ENCODE data around the gene NVL.

DNA sequence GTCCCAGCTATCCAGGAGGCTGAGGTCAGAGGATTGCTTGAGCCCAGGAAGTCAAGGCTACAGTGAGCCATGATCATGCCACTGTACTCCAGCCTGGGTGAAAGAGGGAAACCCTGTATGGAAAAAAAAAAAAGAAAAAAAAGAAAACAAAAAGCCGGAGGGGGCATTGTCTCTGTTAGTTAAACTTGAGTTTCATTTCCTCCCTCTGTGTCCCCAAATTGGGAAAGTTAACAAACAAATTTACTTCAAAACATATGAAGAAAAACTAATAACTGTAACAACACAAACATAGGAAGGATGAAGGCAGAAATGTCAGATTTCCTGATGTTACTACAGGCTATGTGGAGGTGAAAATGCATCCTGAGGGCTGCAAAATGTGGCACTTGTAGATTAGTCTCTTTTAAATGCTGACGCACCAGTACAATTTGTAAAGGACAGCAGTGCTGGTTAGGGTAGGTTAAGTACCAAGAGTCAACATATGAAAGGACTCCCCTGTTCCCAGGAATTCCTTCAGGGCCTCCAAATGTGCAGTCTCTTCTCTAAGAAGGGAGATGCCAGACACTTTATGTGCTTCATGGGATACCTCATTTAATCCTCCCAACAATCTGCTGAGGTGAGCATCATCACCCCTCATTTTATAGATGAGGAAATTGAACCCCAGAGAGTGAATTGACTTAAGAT lies 94.0 kb downstream of the NVL start:
- TF ChIP-seq, protein P1, sequence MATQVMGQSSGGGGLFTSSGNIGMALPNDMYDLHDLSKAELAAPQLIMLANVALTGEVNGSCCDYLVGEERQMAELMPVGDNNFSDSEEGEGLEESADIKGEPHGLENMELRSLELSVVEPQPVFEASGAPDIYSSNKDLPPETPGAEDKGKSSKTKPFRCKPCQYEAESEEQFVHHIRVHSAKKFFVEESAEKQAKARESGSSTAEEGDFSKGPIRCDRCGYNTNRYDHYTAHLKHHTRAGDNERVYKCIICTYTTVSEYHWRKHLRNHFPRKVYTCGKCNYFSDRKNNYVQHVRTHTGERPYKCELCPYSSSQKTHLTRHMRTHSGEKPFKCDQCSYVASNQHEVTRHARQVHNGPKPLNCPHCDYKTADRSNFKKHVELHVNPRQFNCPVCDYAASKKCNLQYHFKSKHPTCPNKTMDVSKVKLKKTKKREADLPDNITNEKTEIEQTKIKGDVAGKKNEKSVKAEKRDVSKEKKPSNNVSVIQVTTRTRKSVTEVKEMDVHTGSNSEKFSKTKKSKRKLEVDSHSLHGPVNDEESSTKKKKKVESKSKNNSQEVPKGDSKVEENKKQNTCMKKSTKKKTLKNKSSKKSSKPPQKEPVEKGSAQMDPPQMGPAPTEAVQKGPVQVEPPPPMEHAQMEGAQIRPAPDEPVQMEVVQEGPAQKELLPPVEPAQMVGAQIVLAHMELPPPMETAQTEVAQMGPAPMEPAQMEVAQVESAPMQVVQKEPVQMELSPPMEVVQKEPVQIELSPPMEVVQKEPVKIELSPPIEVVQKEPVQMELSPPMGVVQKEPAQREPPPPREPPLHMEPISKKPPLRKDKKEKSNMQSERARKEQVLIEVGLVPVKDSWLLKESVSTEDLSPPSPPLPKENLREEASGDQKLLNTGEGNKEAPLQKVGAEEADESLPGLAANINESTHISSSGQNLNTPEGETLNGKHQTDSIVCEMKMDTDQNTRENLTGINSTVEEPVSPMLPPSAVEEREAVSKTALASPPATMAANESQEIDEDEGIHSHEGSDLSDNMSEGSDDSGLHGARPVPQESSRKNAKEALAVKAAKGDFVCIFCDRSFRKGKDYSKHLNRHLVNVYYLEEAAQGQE (IDR thresholded peaks at IDR 0.05; ENCODE audit: borderline replicate concordance): no peak
- TF ChIP-seq, protein P2, sequence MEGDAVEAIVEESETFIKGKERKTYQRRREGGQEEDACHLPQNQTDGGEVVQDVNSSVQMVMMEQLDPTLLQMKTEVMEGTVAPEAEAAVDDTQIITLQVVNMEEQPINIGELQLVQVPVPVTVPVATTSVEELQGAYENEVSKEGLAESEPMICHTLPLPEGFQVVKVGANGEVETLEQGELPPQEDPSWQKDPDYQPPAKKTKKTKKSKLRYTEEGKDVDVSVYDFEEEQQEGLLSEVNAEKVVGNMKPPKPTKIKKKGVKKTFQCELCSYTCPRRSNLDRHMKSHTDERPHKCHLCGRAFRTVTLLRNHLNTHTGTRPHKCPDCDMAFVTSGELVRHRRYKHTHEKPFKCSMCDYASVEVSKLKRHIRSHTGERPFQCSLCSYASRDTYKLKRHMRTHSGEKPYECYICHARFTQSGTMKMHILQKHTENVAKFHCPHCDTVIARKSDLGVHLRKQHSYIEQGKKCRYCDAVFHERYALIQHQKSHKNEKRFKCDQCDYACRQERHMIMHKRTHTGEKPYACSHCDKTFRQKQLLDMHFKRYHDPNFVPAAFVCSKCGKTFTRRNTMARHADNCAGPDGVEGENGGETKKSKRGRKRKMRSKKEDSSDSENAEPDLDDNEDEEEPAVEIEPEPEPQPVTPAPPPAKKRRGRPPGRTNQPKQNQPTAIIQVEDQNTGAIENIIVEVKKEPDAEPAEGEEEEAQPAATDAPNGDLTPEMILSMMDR (IDR thresholded peaks at IDR 0.05; ENCODE audit: poor library complexity, severe bottlenecking): no peak
- TF ChIP-seq TAF1 (IDR thresholded peaks at IDR 0.05; ENCODE audit: low read depth) (no peak), EZH2 (IDR thresholded peaks at IDR 0.05; ENCODE audit: borderline replicate concordance, insufficient read depth, low read length, poor library complexity, severe bottlenecking) (no peak), EP300 (conservative IDR thresholded peaks at IDR 0.05; ENCODE audit: poor library complexity, severe bottlenecking) (no peak)

Data from neural cell (in vitro differentiated cells).